ENCODE measurements around the gene TRIM25.

GRCh38 chr17:56919717-56920116 is 5.9 kb upstream of the TRIM25 start:
- TF ChIP-seq, protein P1, sequence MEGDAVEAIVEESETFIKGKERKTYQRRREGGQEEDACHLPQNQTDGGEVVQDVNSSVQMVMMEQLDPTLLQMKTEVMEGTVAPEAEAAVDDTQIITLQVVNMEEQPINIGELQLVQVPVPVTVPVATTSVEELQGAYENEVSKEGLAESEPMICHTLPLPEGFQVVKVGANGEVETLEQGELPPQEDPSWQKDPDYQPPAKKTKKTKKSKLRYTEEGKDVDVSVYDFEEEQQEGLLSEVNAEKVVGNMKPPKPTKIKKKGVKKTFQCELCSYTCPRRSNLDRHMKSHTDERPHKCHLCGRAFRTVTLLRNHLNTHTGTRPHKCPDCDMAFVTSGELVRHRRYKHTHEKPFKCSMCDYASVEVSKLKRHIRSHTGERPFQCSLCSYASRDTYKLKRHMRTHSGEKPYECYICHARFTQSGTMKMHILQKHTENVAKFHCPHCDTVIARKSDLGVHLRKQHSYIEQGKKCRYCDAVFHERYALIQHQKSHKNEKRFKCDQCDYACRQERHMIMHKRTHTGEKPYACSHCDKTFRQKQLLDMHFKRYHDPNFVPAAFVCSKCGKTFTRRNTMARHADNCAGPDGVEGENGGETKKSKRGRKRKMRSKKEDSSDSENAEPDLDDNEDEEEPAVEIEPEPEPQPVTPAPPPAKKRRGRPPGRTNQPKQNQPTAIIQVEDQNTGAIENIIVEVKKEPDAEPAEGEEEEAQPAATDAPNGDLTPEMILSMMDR (conservative IDR thresholded peaks at IDR 0.05), result no peak
- TF ChIP-seq EZH2 (IDR thresholded peaks at IDR 0.05; ENCODE audit: low read depth), result no peak
